ENCODE data around the gene GPR137B. TPM values are rescaled to one million over a fixed set of nuclear protein-coding genes. Genes with fewer than 3 reads are reported as not detected.

Gene GPR137B
- total RNA-seq, 2 experiments from 2014 or later = 8.6 to 9.5 TPM

DNA sequence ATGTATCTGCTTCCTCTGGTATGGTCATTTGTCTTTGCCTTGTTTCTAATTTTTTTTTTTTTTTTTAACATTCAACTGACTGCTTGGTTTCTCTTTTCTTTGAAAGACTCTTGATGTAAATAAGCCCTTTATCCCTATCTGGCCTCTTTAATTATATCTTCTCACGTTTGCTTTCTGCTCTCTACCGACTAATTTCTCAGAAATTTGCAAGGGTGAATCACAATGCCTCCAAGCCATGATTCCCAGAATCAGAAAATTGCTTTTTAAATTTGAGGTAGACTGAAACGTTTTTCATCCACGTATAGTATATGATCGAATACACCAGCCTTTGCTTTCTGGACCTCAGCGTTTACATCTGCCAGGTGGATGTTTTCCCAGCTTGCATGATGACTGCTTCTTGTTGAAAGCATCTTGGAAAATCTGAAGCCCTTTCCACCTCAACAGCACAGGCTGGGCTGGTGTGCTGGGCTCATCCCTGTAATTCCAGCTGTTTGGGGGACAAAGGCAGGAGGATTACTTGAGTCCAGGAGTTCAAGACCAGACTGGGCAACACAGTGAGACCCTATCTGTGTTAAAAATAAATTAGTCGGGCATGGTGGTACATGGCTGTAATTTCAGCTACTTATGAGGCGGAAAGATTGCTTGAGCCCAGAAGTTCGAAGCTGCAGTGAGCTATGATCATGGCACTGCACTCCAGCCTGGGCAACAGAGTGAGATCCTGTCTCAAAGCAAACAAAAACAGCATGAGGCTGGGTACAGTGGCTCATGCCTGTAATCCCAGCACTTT is 35.0 kb upstream of the GPR137B start:
- H3K4me1 Mint-ChIP-seq = peaks cover 11% of the 10 kb centered on the region
- ChIA-PET POLR2A (interaction anchor here (0.6 kb wide), 1 partner anchor 109 kb away, joined by 3 read pairs; no protein-coding TSS in a partner anchor), CTCF (interaction anchor here (0.7 to 3.6 kb wide), 3 partner anchors 108 to 554 kb away, joined by 3 to 12 read pairs (median 3); no protein-coding TSS in a partner anchor)
- no peaks in the 10 kb centered on the region for H3K27me3 Mint-ChIP-seq
- no peak overlapping the region for H3K27ac Mint-ChIP-seq
- DNase-seq = no peak
- H3K36me3 Mint-ChIP-seq (ENCODE audit: low read depth) = no peaks in the 10 kb centered on the region
- H3K4me3 Mint-ChIP-seq = no peak overlapping the region
- H3K9me3 Mint-ChIP-seq = no peaks in the 10 kb centered on the region

DNA sequence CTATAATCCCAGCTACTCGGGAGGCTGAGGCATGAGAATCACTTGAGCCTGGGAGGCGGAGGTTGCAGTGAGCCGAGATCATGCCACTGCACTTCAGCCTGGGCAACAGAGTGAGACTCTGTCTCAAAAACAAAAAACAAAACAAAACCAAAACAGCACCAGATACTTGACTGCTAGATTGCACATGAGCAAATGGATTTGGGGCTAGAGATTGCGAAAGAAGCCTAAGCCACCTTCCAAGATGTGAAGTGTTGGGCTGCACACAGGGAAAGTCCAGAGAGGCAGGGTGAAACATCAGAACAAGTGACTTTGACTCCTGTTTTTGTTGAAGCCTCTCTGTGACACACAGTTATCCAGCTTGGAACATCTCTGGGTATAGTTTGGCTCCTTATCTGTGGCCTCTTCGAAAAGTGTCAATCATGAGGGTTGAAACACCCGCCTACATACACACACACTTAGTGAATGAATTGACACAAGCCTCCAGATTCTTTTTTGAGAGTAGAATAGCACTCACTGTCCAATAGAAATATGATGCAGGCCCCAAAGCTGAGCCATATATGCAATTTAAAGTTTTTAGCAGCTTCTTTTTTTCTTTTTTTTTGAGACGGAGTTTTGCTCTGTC is 34.2 kb upstream of the GPR137B start:
- H3K9me3 Mint-ChIP-seq = no peaks in the 10 kb centered on the region
- H3K27me3 Mint-ChIP-seq = no peaks in the 10 kb centered on the region
- ChIA-PET CTCF (interaction anchor here (0.6 to 3.6 kb wide), 7 partner anchors 109 to 496 kb away, joined by 3 to 12 read pairs (median 3); partner anchors contain the start of gene HEATR1), POLR2A (no interaction called here)
- no peaks in the 10 kb centered on the region for H3K36me3 Mint-ChIP-seq (ENCODE audit: low read depth)
- no peak for DNase-seq
- no peak overlapping the region for H3K27ac Mint-ChIP-seq
- no peak overlapping the region for H3K4me3 Mint-ChIP-seq
- peaks cover 11% of the 10 kb centered on the region for H3K4me1 Mint-ChIP-seq

DNA sequence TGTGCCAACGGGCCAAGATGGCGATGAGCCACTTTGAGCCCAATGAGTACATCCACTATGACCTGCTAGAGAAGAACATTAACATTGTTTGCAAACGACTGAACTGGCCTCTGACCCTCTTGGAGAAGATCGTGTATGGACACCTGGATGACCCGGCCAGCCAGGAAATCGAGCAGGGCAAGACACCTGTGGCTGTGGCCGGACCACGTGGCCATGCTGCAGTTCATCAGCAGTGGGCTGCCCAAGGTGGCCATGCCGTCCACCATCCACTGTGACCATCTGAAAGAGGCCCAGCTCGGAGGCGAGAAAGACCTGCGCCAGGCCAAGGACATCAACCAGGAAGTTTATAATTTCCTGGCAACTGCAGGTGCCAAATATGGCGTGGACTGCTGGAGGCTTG is 32.2 kb upstream of the GPR137B start:
- ChIA-PET CTCF (interaction anchor here (1.2 kb wide), 1 partner anchor 59 kb away, joined by 3 read pairs; no protein-coding TSS in a partner anchor), POLR2A (no interaction called here)
- Mint-ChIP-seq H3K27me3 (peaks cover 4% of the 10 kb centered on the region), H3K9me3 (no peaks in the 10 kb centered on the region), H3K4me1 (peaks cover 9% of the 10 kb centered on the region), H3K4me3 (no peak overlapping the region), H3K36me3 (ENCODE audit: low read depth) (no peaks in the 10 kb centered on the region), H3K27ac (no peak overlapping the region)
- DNase-seq = no peak

DNA sequence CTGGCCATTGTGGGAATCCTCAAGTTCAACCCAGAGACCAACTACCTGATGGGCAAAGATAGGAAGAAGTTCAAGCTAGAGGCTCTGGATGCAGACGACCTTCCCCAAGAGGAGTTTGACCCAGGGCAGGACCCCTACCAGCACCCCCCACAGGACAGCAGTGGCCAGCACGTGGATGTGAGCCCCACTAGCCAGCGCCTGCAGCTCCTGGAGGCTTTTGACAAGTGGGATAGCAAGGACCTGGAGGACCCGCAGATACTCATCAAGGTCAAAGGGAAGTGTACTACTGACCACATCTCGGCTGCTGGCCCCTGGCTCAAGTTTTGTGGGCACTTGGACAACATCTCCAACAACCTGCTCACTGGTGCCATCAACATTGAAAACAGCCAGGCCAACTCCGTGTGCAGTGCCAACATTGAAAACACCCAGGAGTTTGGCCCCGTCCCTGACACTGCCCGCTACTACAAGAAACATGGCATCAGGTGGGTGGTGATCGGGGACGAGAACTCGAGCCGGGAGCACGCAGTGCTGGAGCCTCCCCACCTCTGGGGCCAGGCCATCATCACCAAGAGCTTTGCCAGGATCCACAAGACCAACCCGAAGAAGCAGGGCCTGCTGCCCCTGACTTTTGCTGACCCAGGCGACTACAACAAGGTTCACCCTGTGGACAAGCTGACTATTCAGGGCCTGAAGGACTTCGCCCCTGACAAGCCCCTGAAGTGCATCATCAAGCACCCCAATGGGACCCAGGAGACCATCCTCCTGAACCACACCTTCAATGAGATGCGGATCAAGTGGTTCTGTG is 30.6 kb upstream of the GPR137B start:
- no peaks in the 10 kb centered on the region for H3K9me3 Mint-ChIP-seq
- CTCF ChIA-PET = interaction anchor here (1.2 to 2.1 kb wide), 2 partner anchors 374 to 381 kb away, joined by 3 to 5 read pairs; no protein-coding TSS in a partner anchor

DNA sequence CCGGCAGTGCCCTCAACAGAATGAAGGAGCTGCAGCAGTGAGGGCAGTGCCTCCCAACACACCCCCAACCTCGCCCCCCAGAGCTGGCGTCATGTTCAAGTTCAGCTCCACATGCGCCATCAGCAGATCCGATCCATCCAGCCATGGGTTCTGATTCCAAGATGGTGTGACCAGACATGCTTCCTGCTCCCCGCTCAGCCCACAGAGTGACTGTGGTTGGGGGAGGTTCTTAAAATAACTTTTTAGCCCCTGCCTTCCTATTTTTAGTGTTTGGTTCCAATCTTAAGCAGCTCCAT is 30.1 kb upstream of the GPR137B start:
- no peak overlapping the region for H3K4me3 Mint-ChIP-seq
- no peak overlapping the region for H3K27ac Mint-ChIP-seq
- no peaks in the 10 kb centered on the region for H3K36me3 Mint-ChIP-seq (ENCODE audit: low read depth)
- H3K4me1 Mint-ChIP-seq = peaks cover 2% of the 10 kb centered on the region
- peaks cover 4% of the 10 kb centered on the region for H3K27me3 Mint-ChIP-seq
- no peak for DNase-seq
- no peaks in the 10 kb centered on the region for H3K9me3 Mint-ChIP-seq
- ChIA-PET POLR2A (no interaction called here), CTCF (interaction anchor here (2.1 kb wide), 1 partner anchor 380 kb away, joined by 5 read pairs; no protein-coding TSS in a partner anchor)

More for the DNA sequence above, 30.6 kb upstream of the GPR137B start:
- DNase-seq = no peak
- Mint-ChIP-seq H3K27me3 (peaks cover 4% of the 10 kb centered on the region), H3K4me3 (no peak overlapping the region), H3K36me3 (ENCODE audit: low read depth) (no peaks in the 10 kb centered on the region), H3K4me1 (peaks cover 8% of the 10 kb centered on the region), H3K27ac (no peak overlapping the region)
- POLR2A ChIA-PET = no interaction called here

DNA sequence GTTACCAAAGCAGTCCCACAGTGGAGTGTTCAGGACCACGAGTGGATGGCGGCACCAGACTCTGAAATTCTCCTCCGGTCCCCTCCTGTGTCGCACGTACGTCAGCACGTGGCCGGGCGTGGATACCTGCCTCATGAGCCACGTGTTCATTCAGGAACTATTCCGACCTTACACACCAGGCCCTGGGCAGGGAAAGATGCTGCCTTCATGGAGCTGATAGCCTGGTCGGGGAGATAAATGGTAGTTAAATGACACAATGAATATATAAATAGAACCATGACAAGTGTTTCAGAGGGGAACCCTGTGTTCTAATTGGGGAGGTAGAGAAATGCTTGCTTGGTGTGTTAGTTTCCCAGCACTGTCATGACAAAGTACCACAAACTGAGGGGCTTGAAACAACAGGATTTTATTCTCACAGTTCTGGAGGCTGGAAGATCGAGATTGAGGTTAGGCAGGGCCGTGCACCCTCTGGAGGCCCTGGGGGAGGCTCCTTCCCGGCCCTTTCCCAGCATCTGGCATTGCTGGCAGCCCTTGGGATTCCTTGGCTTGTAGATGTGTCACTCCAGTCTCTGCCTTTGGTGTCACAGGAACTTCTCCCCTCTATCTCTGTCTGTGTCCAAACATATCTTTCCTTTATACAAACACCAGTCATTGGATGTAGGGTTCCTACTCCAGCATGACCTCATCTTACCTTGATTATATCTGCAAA is 28.9 kb upstream of the GPR137B start:
- no peaks in the 10 kb centered on the region for H3K4me1 Mint-ChIP-seq
- no peaks in the 10 kb centered on the region for H3K36me3 Mint-ChIP-seq (ENCODE audit: low read depth)
- POLR2A ChIA-PET = no interaction called here

DNA sequence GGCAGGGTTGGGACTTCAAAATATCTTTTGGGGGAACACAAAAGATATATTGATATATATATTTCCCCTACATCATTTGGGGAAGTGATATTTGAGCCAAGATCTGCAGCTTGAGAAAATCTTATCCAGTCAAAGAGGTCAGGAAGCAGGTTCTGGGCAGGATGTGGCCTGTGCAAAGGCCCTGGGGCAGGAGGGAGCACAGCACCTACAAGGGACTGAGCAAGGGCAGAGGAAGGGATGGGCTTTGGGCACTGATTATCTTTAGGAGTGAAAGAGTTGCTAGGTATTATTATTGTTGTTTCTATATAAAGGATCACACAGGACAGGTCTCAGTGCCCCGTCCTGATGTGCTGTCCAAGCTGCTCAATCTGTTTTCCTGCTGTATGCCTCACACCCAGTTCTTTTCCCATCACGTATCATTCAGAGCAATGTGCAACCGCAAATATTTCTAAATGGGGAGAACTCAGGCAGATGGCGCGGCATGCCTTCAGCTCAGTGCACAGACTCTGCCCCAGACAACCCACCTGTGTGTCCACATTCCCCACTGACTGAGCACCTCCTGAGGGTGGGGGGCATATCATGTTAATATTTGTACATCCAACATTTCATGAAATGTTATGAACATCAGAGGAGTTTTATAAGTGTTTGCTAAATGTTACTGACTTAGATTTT is 28.1 kb upstream of the GPR137B start:
- ChIA-PET CTCF (interaction anchor here (2.1 kb wide), 1 partner anchor 378 kb away, joined by 5 read pairs; no protein-coding TSS in a partner anchor), POLR2A (no interaction called here)
- DNase-seq = no peak
- Mint-ChIP-seq H3K4me3 (no peak overlapping the region), H3K4me1 (no peaks in the 10 kb centered on the region), H3K27me3 (peaks cover 8% of the 10 kb centered on the region), H3K9me3 (no peaks in the 10 kb centered on the region), H3K36me3 (ENCODE audit: low read depth) (no peaks in the 10 kb centered on the region), H3K27ac (no peak overlapping the region)

More for the DNA sequence above, 28.9 kb upstream of the GPR137B start:
- CTCF ChIA-PET = interaction anchor here (2.1 kb wide), 1 partner anchor 379 kb away, joined by 5 read pairs; no protein-coding TSS in a partner anchor
- H3K4me3 Mint-ChIP-seq = no peak overlapping the region
- DNase-seq = no peak
- H3K9me3 Mint-ChIP-seq = no peaks in the 10 kb centered on the region
- H3K27ac Mint-ChIP-seq = no peak overlapping the region
- peaks cover 7% of the 10 kb centered on the region for H3K27me3 Mint-ChIP-seq

DNA sequence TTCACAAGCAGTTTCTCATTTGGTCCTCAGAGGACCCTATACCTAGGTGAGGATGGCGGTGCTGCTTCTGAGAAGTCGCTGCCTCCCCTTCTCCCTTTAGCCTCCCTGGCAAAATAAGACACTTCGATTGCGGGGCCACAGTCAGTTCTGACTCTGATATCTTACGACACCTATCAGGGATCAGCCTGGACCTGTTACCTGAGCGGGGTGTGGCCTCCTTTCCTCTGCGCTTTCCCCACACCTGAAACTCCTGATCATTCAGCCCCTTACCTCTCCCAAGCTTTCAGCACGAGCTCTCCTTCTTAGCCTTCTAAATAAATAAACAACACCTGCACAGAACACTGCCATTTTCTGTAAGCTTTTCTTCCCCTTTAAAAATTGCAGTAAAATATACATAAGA is 24.6 kb upstream of the GPR137B start:
- H3K4me3 Mint-ChIP-seq = no peak overlapping the region
- H3K36me3 Mint-ChIP-seq (ENCODE audit: low read depth) = no peaks in the 10 kb centered on the region
- no peak for DNase-seq
- ChIA-PET CTCF (no interaction called here), POLR2A (no interaction called here)
- peaks cover 26% of the 10 kb centered on the region for H3K27me3 Mint-ChIP-seq
- H3K4me1 Mint-ChIP-seq = peaks cover 28% of the 10 kb centered on the region
- H3K9me3 Mint-ChIP-seq = no peaks in the 10 kb centered on the region
- no peak overlapping the region for H3K27ac Mint-ChIP-seq

DNA sequence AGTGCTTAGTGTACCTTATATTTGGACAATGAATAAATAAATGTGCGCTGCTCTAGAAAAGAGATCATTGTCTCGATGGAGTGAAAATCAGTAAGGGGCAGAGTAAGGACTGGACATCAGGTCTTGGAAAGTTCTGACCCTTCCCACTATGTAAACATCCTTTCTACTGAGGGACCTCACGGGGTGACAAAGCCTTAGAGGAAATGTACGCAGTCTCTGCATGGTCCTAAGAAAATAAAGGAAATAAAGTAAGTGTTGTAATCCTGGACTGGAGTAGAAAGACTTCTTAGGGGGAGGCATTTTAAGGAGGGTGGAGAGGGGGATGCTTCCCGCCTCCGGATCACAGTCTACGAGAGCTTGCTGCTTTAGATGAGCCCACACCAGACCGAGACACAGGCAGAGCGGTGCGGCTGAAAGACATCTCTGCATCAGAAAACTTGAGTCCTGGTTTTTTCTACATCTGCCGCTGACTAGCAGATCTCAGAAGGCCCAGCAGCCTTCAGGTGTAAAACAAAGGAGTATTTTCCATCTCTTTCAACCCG is 22.3 kb upstream of the GPR137B start:
- H3K27ac Mint-ChIP-seq = no peak overlapping the region
- no peak for DNase-seq
- ChIA-PET POLR2A (no interaction called here), CTCF (no interaction called here)
- H3K27me3 Mint-ChIP-seq = peaks cover 33% of the 10 kb centered on the region
- H3K4me3 Mint-ChIP-seq = no peak overlapping the region
- no peaks in the 10 kb centered on the region for H3K36me3 Mint-ChIP-seq (ENCODE audit: low read depth)
- H3K4me1 Mint-ChIP-seq = peaks cover 28% of the 10 kb centered on the region
- H3K9me3 Mint-ChIP-seq = no peaks in the 10 kb centered on the region

DNA sequence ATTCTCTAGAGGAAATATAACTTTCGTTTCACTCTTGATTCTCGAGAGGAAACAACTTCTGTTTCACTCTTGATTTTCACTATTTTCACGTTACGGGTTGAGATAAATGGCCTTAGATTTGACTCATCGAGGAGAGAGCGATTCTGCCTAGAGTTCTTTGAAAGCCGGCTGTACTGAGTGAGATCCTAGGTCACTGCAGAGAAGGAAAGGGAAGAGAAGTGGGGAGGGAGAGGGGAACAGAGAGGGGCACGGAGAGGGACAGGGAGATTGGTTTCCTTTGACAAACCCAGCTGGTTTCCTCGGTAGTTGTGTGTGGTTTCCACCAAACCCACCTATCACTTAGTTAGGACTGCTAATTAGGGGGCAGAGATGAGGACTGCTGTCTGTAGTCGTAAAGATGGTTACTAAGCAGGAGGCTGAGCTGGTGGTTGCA is 21.6 kb upstream of the GPR137B start:
- DNase-seq = no peak

DNA sequence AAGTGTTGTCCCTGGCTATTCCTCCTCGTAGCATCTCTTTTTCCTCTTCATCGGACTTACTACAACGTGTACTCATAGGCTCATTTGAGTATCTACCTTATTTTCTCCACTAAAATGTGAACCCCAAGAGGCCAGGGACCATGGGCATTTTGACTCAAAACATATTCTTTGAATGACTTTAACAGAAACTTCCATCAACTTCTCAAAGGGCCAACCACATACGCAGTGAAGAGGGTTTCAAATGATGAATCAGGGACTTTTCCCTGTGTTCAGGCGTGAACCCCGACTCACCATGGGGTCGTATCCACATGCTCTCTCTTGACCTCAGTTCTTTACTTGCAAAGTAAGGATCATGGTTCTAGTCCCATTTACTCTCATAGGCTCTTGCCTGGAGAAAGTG is 20.2 kb upstream of the GPR137B start:
- no peak for DNase-seq
- no peaks in the 10 kb centered on the region for H3K9me3 Mint-ChIP-seq
- peaks cover 28% of the 10 kb centered on the region for H3K4me1 Mint-ChIP-seq
- POLR2A ChIA-PET = no interaction called here
- peaks cover 33% of the 10 kb centered on the region for H3K27me3 Mint-ChIP-seq
- CTCF ChIA-PET = no interaction called here
- H3K4me3 Mint-ChIP-seq = no peak overlapping the region
- no peak overlapping the region for H3K27ac Mint-ChIP-seq
- H3K36me3 Mint-ChIP-seq (ENCODE audit: low read depth) = no peaks in the 10 kb centered on the region

More for the DNA sequence above, 21.6 kb upstream of the GPR137B start:
- POLR2A ChIA-PET = no interaction called here
- Mint-ChIP-seq H3K36me3 (ENCODE audit: low read depth) (no peaks in the 10 kb centered on the region), H3K4me3 (peak overlapping the region; percentile 33), H3K9me3 (no peaks in the 10 kb centered on the region), H3K27ac (no peak overlapping the region), H3K27me3 (peaks cover 33% of the 10 kb centered on the region), H3K4me1 (peaks cover 28% of the 10 kb centered on the region)
- CTCF ChIA-PET = no interaction called here

DNA sequence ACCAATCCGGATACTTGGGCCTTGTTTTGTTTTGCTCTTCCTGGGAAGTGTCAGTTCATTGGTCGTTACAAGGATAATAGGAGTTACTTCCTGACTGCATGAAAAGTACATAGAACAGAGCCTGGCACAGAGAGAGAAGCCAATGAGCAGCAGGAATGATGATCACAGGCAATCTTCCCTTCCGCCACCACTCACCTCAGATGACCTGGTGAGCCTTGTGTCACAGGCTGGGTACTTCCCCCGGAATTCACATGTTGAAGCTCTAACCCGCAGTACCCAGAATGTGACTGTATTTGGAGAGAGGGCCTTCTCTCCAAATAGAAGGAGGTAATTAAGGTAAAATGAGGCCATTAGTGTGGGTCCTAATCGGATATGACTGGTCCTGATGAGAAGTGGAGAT is 18.8 kb upstream of the GPR137B start:
- H3K27me3 Mint-ChIP-seq = peaks cover 30% of the 10 kb centered on the region
- ChIA-PET CTCF (interaction anchor here (0.6 kb wide), 1 partner anchor 13 kb away, joined by 4 read pairs; no protein-coding TSS in a partner anchor), POLR2A (no interaction called here)
- H3K4me3 Mint-ChIP-seq = no peak overlapping the region
- H3K36me3 Mint-ChIP-seq (ENCODE audit: low read depth) = no peaks in the 10 kb centered on the region
- no peak for DNase-seq
- peaks cover 28% of the 10 kb centered on the region for H3K4me1 Mint-ChIP-seq
- no peaks in the 10 kb centered on the region for H3K9me3 Mint-ChIP-seq
- H3K27ac Mint-ChIP-seq = no peak overlapping the region

All from activated CD4-positive, alpha-beta memory T cell treated with anti-CD3 and anti-CD28 coated beads, Interleukin-2, amount 10 ng/mL, durations not matched to agents 7 days and 5 days (primary cell).